GM19099 (cell line): ENCODE data around the gene F3.

Source experiments
- POLR2A ChIP-seq: IDR thresholded peaks from 3 replicates; pipeline ENCODE4 v1.6.1; 2011; ENCODE audit warnings: low read depth; ENCODE audit not compliant: insufficient read length; ENCODE audit errors: extremely low read depth

F3 gene

DNA sequence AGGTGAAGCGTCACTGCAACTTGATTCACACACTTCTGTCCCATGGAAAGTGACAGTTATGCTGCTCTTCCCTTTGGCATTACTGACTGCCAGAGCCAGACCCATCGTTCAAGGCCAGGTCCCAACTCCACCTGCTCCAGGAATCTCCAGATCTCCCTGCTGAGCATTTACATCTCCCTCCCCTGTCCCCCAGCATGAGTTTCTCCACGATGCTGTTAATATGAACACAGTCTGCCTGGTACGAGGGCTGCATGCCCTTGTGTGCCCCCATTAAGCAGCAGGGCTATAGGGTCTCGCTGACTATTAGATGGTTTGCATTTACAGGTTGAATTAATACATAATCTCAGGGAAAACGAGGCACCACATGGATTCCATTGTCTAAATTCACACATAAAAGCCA, 4.3 kb downstream of the F3 start:
- no peak for TF ChIP-seq POLR2A

DNA sequence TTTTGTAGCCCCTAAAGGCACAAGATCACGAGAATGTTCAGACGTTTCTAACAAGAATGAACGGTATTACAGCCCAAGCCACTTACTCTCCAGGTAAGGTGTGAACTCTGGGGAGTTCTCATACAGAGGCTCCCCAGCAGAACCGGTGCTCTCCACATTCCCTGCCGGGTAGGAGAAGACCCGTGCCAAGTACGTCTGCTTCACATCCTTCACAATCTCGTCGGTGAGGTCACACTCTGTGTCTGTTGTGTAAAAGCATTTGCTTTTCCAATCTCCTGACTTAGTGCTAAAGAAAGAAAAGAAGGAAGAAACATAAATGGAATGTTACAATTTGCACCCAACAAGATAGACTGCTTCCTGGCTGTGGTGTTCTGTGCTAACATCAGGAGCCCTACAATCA, 5.7 kb downstream of the F3 start:
- TF ChIP-seq POLR2A: no peak

DNA sequence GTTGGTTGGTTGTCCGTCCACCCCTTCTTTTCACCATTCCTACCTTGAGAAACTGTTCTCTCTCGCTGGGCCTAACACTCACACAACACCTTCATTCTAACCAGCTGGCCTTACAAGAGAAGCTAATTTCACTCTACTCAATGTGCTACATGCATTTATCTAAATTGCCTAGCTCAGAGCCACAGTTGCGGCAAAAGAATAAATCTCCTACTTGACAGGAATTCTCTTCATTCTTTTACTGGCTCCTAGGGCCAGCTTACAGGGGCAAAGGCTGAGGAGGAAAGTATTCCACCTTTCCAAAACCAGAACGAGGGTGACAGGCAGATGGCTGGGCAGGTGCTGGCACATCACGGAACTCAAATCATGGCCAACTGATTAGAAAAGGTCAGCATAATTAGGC, 6.5 kb downstream of the F3 start:
- no peak for TF ChIP-seq POLR2A

DNA sequence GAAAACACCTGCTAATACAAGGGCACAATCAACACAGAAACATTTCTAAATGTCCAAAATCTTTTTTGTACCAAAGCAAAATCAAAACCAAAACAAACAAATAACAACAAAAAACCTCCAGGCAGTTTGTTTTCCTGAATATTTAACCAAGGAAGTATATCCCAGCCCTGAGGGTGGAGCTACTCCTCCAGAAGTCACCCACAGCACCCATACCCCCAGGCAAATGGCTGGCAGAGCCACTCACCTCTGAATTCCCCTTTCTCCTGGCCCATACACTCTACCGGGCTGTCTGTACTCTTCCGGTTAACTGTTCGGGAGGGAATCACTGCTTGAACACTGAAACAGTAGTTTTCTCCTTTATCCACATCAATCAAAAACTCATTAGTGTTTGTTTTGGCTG, 9.5 kb downstream of the F3 start:
- no peak for TF ChIP-seq POLR2A

DNA sequence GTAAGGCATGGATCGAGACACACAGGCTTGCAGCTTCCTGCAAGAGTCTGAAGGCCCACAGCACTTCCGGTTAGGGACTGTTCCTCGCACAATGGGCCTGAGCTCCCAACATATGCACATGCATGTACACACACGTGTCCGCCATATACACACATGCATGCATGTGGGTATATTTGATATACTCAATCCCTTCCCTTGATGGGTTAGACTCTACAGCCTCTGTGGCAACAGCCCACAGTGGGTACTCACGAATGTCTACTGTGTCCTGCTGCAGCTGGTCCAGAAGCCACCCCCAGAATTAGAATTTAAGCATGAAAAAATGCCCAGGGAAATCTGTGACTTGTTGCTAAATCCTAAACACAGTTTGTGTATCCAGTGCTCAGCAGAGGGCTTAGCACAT, 9.9 kb downstream of the F3 start:
- TF ChIP-seq POLR2A: no peak

DNA sequence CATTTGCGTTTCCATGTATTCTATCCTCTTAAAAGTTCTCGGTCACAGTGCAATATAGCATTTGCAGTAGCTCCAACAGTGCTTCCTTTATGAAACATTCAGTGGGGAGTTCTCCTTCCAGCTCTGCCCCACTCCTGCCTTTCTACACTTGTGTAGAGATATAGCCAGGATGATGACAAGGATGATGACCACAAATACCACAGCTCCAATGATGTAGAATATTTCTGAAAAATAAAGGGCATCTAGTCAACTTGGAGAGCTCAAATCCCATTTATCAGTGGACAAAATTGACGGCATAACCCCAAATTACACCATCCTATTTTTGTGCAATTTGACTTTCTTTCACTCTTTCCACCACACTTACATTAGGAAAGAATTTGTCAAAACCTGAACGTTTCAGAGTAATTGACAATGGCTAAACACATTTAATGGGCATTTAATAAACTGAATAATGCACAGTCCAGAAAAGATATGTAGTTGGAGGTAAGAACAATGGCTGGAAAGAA, 11.1 kb downstream of the F3 start:
- no peak for TF ChIP-seq POLR2A

DNA sequence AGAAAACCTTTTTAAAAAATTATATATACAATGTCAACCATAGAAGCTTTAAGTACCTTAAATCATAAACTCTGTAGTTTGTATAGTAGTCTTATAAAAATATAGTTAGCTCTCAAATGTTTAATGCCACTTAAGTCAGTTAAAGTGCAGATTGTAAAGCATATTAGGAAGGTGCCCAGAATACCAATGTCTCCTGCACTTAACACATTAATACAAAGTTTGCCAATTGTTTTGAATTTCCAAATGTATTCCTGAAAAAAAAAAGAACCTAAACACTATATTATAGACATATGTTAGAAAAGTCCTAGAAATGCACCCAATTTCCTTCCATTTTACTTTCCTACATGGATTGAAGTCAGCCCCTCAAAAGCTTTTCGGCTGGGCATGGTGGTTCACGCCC, 12.1 kb downstream of the F3 start:
- TF ChIP-seq POLR2A: no peak

DNA sequence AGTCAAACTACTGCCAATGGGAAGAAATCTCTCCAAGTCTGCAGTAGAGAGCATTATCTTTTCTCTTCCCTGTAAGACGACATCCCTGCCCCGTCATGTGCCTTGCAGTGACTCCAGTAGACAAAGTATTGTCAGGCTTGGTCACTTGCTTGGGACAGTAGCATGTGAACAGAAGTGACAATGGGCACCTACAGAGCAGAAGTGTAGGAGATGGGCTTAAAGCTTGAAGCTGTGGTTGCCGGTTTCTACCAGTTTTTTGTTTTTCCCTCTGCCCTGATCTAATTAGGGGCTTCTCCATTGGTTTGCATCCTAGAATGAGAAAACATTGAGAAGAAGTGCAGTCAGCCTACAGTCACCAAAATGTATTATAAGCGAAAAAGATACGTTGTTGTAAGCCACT, 12.7 kb downstream of the F3 start:
- no peak for TF ChIP-seq POLR2A

DNA sequence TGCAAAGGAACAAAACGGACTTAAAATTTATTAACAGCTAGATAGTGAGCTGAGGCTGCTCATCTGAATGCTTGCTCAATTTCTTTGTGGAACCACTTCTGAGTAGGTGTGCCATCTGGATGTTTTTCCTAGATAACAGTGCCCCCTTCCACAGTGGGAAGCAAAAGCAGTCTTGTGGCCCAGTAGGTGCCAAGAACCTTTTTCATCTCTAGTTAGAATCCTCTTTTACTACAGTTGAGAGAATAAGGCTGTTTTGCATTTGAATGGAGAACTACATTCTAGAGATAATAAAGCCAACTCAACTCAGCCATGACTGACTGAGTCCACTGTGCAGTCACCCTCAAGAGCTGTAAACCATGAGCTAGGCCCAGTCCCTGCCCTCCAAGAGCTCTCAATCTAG, 13.3 kb downstream of the F3 start:
- no peak for TF ChIP-seq POLR2A

DNA sequence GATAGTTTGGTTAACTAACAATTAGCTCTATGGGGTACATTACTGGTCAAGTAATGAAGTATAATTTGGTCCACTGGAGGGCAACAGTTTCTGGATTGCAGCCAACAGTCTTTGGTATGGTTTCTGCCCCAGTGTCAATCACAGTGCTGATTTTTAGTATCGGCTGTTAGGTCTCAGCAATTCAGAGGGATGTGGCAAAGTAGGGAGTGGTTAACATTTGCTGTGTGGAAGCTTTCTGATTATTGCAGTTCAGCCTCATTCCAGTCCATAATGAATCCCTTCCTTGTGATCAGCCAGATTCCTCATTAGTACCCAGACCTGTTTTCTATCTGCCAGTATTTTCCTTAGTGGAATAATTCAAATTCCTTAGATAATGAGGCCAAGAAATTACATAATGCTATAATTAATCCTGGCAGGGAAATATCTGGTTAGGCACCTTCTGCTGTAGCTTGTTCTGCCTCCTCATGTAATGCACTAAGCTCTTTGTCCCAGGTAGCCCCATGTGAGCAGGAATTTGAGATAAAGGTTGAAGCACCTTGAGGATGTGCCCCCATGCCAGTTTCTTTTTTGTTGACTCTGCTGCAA, 14.0 kb downstream of the F3 start:
- no peak for TF ChIP-seq POLR2A

DNA sequence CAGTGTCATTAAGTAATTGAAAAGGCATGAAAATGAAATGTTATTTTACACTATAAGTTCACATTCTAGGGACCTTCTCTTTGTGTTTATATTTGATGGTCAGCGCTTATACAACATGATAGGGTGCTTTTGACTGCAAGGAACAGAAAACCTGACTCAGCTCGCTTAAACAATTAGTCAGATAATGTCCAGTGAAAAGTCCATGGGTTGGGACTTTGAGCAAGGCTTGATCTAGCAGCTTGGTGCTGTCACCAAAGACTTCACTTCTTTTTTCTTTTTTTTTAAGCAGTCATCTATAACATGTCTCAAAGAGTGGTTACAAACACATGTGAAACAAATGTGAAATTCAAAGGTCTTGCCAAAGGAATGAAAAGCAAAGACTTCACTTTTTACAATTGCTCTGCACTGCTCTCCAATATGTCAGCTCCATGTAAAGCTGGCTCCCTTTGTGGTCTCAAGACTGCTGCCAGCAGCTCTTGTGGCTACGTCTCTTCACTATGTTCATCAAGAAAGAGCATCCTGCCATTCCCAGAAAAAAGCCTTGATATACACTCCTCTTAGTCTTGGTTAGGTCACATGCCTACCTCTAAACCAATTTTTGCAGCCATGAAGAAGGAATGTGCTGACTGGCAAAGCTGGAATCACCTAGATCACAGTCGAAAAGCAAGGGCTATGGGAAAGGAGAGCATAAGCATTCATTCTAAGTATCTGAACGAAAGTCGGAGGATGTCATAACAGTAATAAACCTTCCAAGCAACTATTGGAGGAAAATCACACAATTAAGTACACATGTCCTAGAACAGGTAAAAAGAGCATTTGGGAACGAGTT, 15.2 kb downstream of the F3 start:
- no peak for TF ChIP-seq POLR2A

DNA sequence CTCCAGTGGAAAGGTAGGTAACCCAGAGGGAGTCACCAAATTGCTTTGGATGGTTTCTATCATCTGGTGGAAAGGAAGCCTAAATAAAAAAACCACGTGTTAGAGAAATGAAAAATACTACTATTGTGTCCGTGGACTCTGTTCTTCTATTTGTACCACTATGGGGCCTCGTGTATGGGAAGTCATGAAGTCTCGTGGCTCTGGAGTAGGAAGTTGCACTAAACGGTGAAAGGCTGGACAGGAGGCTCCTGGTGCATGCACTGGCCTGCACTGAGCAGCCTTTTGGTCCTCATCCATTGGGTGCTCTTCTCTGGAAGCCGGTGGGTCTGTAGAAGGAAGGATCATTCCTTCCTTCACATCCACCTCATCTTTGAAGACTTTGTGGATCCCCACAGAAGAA, 17.0 kb downstream of the F3 start:
- TF ChIP-seq POLR2A: no peak

DNA sequence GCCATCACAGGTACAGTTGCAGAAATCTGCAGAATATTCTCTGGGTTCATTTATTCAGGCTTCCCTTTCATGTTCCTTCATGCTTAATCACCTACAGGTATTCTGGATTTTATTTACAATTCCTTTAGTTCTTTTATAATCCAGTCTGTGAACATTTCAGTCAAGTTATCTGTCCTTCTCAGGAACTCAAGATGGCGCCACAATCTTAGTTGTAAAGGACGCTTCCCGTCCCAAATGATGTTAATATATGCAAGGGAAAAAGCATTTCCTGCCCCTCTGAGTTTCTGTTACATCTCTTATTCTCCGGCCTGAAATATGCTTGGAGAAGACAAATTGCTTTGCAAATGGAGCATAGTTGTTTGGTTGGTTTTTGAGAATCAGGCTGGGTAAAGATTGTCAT, 19.3 kb downstream of the F3 start:
- no peak for TF ChIP-seq POLR2A

DNA sequence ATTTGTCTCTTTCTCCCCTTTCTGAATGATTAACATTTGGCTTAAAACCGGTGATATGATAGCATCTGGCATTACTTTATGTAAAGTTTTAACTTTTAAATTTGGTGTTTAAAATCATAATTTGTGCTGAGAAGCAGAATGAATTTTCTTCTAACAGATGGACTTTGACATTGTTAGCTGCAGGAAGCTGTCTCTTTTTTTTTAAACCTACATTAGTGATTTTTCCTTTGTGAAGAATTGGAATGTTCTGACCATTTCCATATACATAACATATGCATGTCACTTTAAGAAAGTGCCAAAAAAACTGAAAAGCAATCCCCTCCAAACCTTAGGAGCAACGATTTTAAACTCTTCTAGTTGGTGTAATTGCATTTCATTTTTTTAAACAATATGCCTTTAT, 22.2 kb downstream of the F3 start:
- no peak for TF ChIP-seq POLR2A

DNA sequence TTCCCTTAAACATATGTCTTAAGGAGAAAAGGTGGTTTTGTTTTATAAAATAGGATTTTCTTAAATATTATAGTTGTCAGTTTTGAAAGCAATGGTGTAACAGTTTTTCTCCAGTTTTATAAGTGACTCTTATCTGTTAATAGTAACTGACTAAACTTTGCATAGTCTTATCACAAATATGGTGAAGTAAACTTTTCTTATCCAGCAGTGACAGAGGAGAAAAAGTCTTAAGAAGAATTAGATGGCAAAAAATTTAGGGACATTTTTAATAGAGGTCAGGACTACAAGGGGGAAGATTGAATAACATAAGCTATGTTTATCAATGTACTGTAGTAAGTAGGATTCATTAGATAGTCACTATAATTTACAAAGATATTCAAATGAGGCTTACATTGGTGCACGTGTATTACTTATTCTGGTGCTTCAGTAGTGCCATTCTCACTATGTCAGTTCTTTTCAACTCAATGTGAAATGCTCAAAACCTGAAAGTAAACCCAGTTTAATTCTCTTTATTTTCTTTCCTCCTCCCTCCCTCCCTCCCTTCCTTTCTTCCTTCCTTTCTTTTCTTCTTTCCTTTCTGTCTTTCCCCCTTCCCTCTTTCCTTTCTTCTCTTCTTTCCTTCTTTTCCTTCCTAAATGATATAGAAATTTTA, 26.1 kb downstream of the F3 start:
- no peak for TF ChIP-seq POLR2A
